Measurements from ENCODE around the gene ATP10B.

ATP10B gene

GRCh38 chr5:160547061-160547460 lies 304.9 kb downstream of the ATP10B start:
- no peaks in the 10 kb centered on the region for H3K36me3 ChIP-seq (ENCODE audit: control insufficient read depth, insufficient read depth, low read length)
- H3K4me1 ChIP-seq (ENCODE audit: control insufficient read depth, insufficient read depth, low read length, poor library complexity, severe bottlenecking), result no peaks in the 10 kb centered on the region
- DNase-seq, result no peak
- H3K27me3 ChIP-seq (replicated peaks; ENCODE audit: control insufficient read depth, insufficient read depth, low read length, poor library complexity, severe bottlenecking), result no peaks in the 10 kb centered on the region
- H3K4me3 ChIP-seq (ENCODE audit: insufficient read depth, low read depth, low read length, poor library complexity, severe bottlenecking), result no peak overlapping the region
- H3K27ac ChIP-seq (ENCODE audit: insufficient read depth, low read length, poor library complexity, severe bottlenecking), result no peak overlapping the region
- no peaks in the 10 kb centered on the region for H3K9me3 ChIP-seq (ENCODE audit: control insufficient read depth, low read length)

GRCh38 chr5:160545832-160546231 lies 306.2 kb downstream of the ATP10B start:
- no peak overlapping the region for H3K27ac ChIP-seq (ENCODE audit: insufficient read depth, low read length, poor library complexity, severe bottlenecking)
- H3K4me3 ChIP-seq (ENCODE audit: insufficient read depth, low read depth, low read length, poor library complexity, severe bottlenecking), result no peak overlapping the region
- no peaks in the 10 kb centered on the region for H3K4me1 ChIP-seq (ENCODE audit: control insufficient read depth, insufficient read depth, low read length, poor library complexity, severe bottlenecking)
- no peaks in the 10 kb centered on the region for H3K9me3 ChIP-seq (ENCODE audit: control insufficient read depth, low read length)
- no peak for DNase-seq
- H3K27me3 ChIP-seq (replicated peaks; ENCODE audit: control insufficient read depth, insufficient read depth, low read length, poor library complexity, severe bottlenecking), result no peaks in the 10 kb centered on the region
- no peaks in the 10 kb centered on the region for H3K36me3 ChIP-seq (ENCODE audit: control insufficient read depth, insufficient read depth, low read length)

GRCh38 chr5:160543395-160543794 lies 308.6 kb downstream of the ATP10B start:
- H3K36me3 ChIP-seq (ENCODE audit: control insufficient read depth, insufficient read depth, low read length), result no peaks in the 10 kb centered on the region
- no peak overlapping the region for H3K4me3 ChIP-seq (ENCODE audit: insufficient read depth, low read depth, low read length, poor library complexity, severe bottlenecking)
- no peaks in the 10 kb centered on the region for H3K9me3 ChIP-seq (ENCODE audit: control insufficient read depth, low read length)
- H3K4me1 ChIP-seq (ENCODE audit: control insufficient read depth, insufficient read depth, low read length, poor library complexity, severe bottlenecking), result no peaks in the 10 kb centered on the region
- DNase-seq, result no peak
- no peak overlapping the region for H3K27ac ChIP-seq (ENCODE audit: insufficient read depth, low read length, poor library complexity, severe bottlenecking)
- no peaks in the 10 kb centered on the region for H3K27me3 ChIP-seq (replicated peaks; ENCODE audit: control insufficient read depth, insufficient read depth, low read length, poor library complexity, severe bottlenecking)

GRCh38 chr5:160542840-160543239 lies 309.2 kb downstream of the ATP10B start:
- H3K4me3 ChIP-seq (ENCODE audit: insufficient read depth, low read depth, low read length, poor library complexity, severe bottlenecking), result no peak overlapping the region
- H3K27ac ChIP-seq (ENCODE audit: insufficient read depth, low read length, poor library complexity, severe bottlenecking), result no peak overlapping the region
- no peaks in the 10 kb centered on the region for H3K9me3 ChIP-seq (ENCODE audit: control insufficient read depth, low read length)
- H3K36me3 ChIP-seq (ENCODE audit: control insufficient read depth, insufficient read depth, low read length), result no peaks in the 10 kb centered on the region
- H3K4me1 ChIP-seq (ENCODE audit: control insufficient read depth, insufficient read depth, low read length, poor library complexity, severe bottlenecking), result no peaks in the 10 kb centered on the region
- DNase-seq, result no peak
- no peaks in the 10 kb centered on the region for H3K27me3 ChIP-seq (replicated peaks; ENCODE audit: control insufficient read depth, insufficient read depth, low read length, poor library complexity, severe bottlenecking)

- DNase-seq, result no peak
- Histone ChIP-seq H3K4me1 (ENCODE audit: control insufficient read depth, insufficient read depth, low read length, poor library complexity, severe bottlenecking) (no peaks in the 10 kb centered on the region), H3K36me3 (ENCODE audit: control insufficient read depth, insufficient read depth, low read length) (no peaks in the 10 kb centered on the region), H3K9me3 (ENCODE audit: control insufficient read depth, low read length) (no peaks in the 10 kb centered on the region), H3K4me3 (ENCODE audit: insufficient read depth, low read depth, low read length, poor library complexity, severe bottlenecking) (no peak overlapping the region), H3K27me3 (replicated peaks; ENCODE audit: control insufficient read depth, insufficient read depth, low read length, poor library complexity, severe bottlenecking) (no peaks in the 10 kb centered on the region), H3K27ac (ENCODE audit: insufficient read depth, low read length, poor library complexity, severe bottlenecking) (no peak overlapping the region)
These were observed 309.7 kb downstream of the ATP10B start for GRCh38 chr5:160542281-160542680.

- Histone ChIP-seq H3K4me3 (ENCODE audit: insufficient read depth, low read depth, low read length, poor library complexity, severe bottlenecking) (no peak overlapping the region), H3K9me3 (ENCODE audit: control insufficient read depth, low read length) (no peaks in the 10 kb centered on the region), H3K4me1 (ENCODE audit: control insufficient read depth, insufficient read depth, low read length, poor library complexity, severe bottlenecking) (no peaks in the 10 kb centered on the region), H3K27me3 (replicated peaks; ENCODE audit: control insufficient read depth, insufficient read depth, low read length, poor library complexity, severe bottlenecking) (no peaks in the 10 kb centered on the region), H3K36me3 (ENCODE audit: control insufficient read depth, insufficient read depth, low read length) (no peaks in the 10 kb centered on the region), H3K27ac (ENCODE audit: insufficient read depth, low read length, poor library complexity, severe bottlenecking) (no peak overlapping the region)
- DNase-seq, result no peak
These were observed 312.6 kb downstream of the ATP10B start for GRCh38 chr5:160539431-160539830.

GRCh38 chr5:160537940-160538339 lies 314.1 kb downstream of the ATP10B start:
- H3K4me3 ChIP-seq (ENCODE audit: insufficient read depth, low read depth, low read length, poor library complexity, severe bottlenecking), result no peak overlapping the region
- H3K9me3 ChIP-seq (ENCODE audit: control insufficient read depth, low read length), result no peaks in the 10 kb centered on the region
- H3K36me3 ChIP-seq (ENCODE audit: control insufficient read depth, insufficient read depth, low read length), result no peaks in the 10 kb centered on the region
- DNase-seq, result no peak
- no peak overlapping the region for H3K27ac ChIP-seq (ENCODE audit: insufficient read depth, low read length, poor library complexity, severe bottlenecking)
- no peaks in the 10 kb centered on the region for H3K4me1 ChIP-seq (ENCODE audit: control insufficient read depth, insufficient read depth, low read length, poor library complexity, severe bottlenecking)
- no peaks in the 10 kb centered on the region for H3K27me3 ChIP-seq (replicated peaks; ENCODE audit: control insufficient read depth, insufficient read depth, low read length, poor library complexity, severe bottlenecking)

GRCh38 chr5:160537116-160537515 lies 314.9 kb downstream of the ATP10B start:
- H3K9me3 ChIP-seq (ENCODE audit: control insufficient read depth, low read length), result no peaks in the 10 kb centered on the region
- no peaks in the 10 kb centered on the region for H3K36me3 ChIP-seq (ENCODE audit: control insufficient read depth, insufficient read depth, low read length)
- H3K27ac ChIP-seq (ENCODE audit: insufficient read depth, low read length, poor library complexity, severe bottlenecking), result no peak overlapping the region
- H3K4me3 ChIP-seq (ENCODE audit: insufficient read depth, low read depth, low read length, poor library complexity, severe bottlenecking), result no peak overlapping the region
- no peaks in the 10 kb centered on the region for H3K27me3 ChIP-seq (replicated peaks; ENCODE audit: control insufficient read depth, insufficient read depth, low read length, poor library complexity, severe bottlenecking)
- DNase-seq, result no peak
- H3K4me1 ChIP-seq (ENCODE audit: control insufficient read depth, insufficient read depth, low read length, poor library complexity, severe bottlenecking), result no peaks in the 10 kb centered on the region

GRCh38 chr5:160534914-160535313 lies 317.1 kb downstream of the ATP10B start:
- Histone ChIP-seq H3K4me1 (ENCODE audit: control insufficient read depth, insufficient read depth, low read length, poor library complexity, severe bottlenecking) (no peaks in the 10 kb centered on the region), H3K4me3 (ENCODE audit: insufficient read depth, low read depth, low read length, poor library complexity, severe bottlenecking) (no peak overlapping the region), H3K9me3 (ENCODE audit: control insufficient read depth, low read length) (no peaks in the 10 kb centered on the region), H3K27ac (ENCODE audit: insufficient read depth, low read length, poor library complexity, severe bottlenecking) (no peak overlapping the region), H3K27me3 (replicated peaks; ENCODE audit: control insufficient read depth, insufficient read depth, low read length, poor library complexity, severe bottlenecking) (no peaks in the 10 kb centered on the region), H3K36me3 (ENCODE audit: control insufficient read depth, insufficient read depth, low read length) (no peaks in the 10 kb centered on the region)
- DNase-seq, result no peak

GRCh38 chr5:160534125-160534524 lies 317.9 kb downstream of the ATP10B start:
- no peaks in the 10 kb centered on the region for H3K4me1 ChIP-seq (ENCODE audit: control insufficient read depth, insufficient read depth, low read length, poor library complexity, severe bottlenecking)
- no peak overlapping the region for H3K27ac ChIP-seq (ENCODE audit: insufficient read depth, low read length, poor library complexity, severe bottlenecking)
- H3K4me3 ChIP-seq (ENCODE audit: insufficient read depth, low read depth, low read length, poor library complexity, severe bottlenecking), result no peak overlapping the region
- DNase-seq, result no peak
- no peaks in the 10 kb centered on the region for H3K36me3 ChIP-seq (ENCODE audit: control insufficient read depth, insufficient read depth, low read length)
- no peaks in the 10 kb centered on the region for H3K9me3 ChIP-seq (ENCODE audit: control insufficient read depth, low read length)
- H3K27me3 ChIP-seq (replicated peaks; ENCODE audit: control insufficient read depth, insufficient read depth, low read length, poor library complexity, severe bottlenecking), result no peaks in the 10 kb centered on the region
